H9 (cell line): ENCODE measurements around the gene SRRT. TPM values are rescaled to one million over a fixed set of nuclear protein-coding genes. Genes with fewer than 3 reads are reported as not detected.

ENCODE experiments used
- DNase-seq: peaks from one replicate; pipeline ENCODE4 v3.0.0-alpha.2; 2017
- H2AFZ ChIP-seq: one replicate; pipeline ENCODE4 v1.6.1; 2013; ENCODE audit warnings: mild to moderate bottlenecking, low read length, control low read depth, moderate library complexity
- H2AK5ac ChIP-seq: 2 replicates; pipeline ENCODE4 v1.6.1; 2013; ENCODE audit warnings: low read length, control low read depth, mixed read lengths; ENCODE audit not compliant: insufficient read length
- H2BK120ac ChIP-seq: one replicate; pipeline ENCODE4 v1.6.1; 2013; ENCODE audit warnings: low read depth, mild to moderate bottlenecking, low read length, control low read depth, inconsistent platforms; ENCODE audit not compliant: poor library complexity, severe bottlenecking
- H2BK12ac ChIP-seq: 2 replicates; pipeline ENCODE4 v1.6.1; 2013; ENCODE audit warnings: low read length, control low read depth, mixed read lengths, low read depth; ENCODE audit not compliant: insufficient read length
- H2BK15ac ChIP-seq: 2 replicates; pipeline ENCODE4 v1.6.1; 2013; ENCODE audit warnings: low read depth, low read length, control low read depth
- H2BK20ac ChIP-seq: one replicate; pipeline ENCODE4 v1.6.1; 2013; ENCODE audit warnings: low read depth, mild to moderate bottlenecking, low read length, control low read depth, inconsistent platforms; ENCODE audit not compliant: poor library complexity, severe bottlenecking
- H2BK5ac ChIP-seq: 2 replicates; pipeline ENCODE4 v1.6.1; 2013; ENCODE audit warnings: low read length, control low read depth, mixed read lengths; ENCODE audit not compliant: insufficient read length
- H3K14ac ChIP-seq: 2 replicates; pipeline ENCODE4 v1.6.1; 2013; ENCODE audit warnings: low read length, control low read depth; ENCODE audit not compliant: insufficient read depth
- H3K18ac ChIP-seq: 2 replicates; pipeline ENCODE4 v1.6.1; 2013; ENCODE audit warnings: low read depth, mild to moderate bottlenecking, mixed read lengths, low read length, control low read depth; ENCODE audit not compliant: insufficient read length
- H3K23ac ChIP-seq: 2 replicates; pipeline ENCODE4 v1.6.1; 2013; ENCODE audit warnings: low read length, control low read depth, mixed read lengths, low read depth; ENCODE audit not compliant: insufficient read length
- H3K23me2 ChIP-seq: 2 replicates; pipeline ENCODE4 v1.6.1; 2013; ENCODE audit warnings: low read depth, mild to moderate bottlenecking, mixed read lengths, low read length, control low read depth; ENCODE audit not compliant: insufficient read length, poor library complexity, severe bottlenecking
- H3K27ac ChIP-seq: 2 replicates; pipeline ENCODE4 v1.5.1; 2013; ENCODE audit warnings: low read length, control low read depth, mixed read lengths, low read depth; ENCODE audit not compliant: insufficient read length
- H3K27me3 ChIP-seq: 2 replicates; pipeline ENCODE4 v1.6.1; 2013; ENCODE audit warnings: low read length, control low read depth, inconsistent platforms; ENCODE audit not compliant: insufficient read depth
- H3K4ac ChIP-seq: 2 replicates; pipeline ENCODE4 v1.6.1; 2013; ENCODE audit warnings: low read depth, mild to moderate bottlenecking, control low read depth, inconsistent platforms, low read length, moderate library complexity
- H3K4me1 ChIP-seq: 2 replicates; pipeline ENCODE4 v1.6.1; 2013; ENCODE audit warnings: low read length, control low read depth, inconsistent platforms; ENCODE audit not compliant: insufficient read depth
- H3K4me2 ChIP-seq: 2 replicates; pipeline ENCODE4 v1.6.1; 2013; ENCODE audit warnings: low read length, control low read depth, mixed read lengths; ENCODE audit not compliant: insufficient read length, insufficient read depth
- H3K56ac ChIP-seq: 2 replicates; pipeline ENCODE4 v1.6.1; 2013; ENCODE audit warnings: low read depth, mild to moderate bottlenecking, mixed read lengths, low read length, control low read depth; ENCODE audit not compliant: insufficient read length
- H3K79me1 ChIP-seq: 2 replicates; pipeline ENCODE4 v1.6.1; 2013; ENCODE audit warnings: low read depth, mild to moderate bottlenecking, moderate library complexity, low read length, control low read depth, inconsistent platforms; ENCODE audit not compliant: insufficient read depth, poor library complexity, severe bottlenecking
- H3K79me2 ChIP-seq: 2 replicates; pipeline ENCODE4 v1.6.1; 2013; ENCODE audit warnings: low read length, control low read depth, inconsistent platforms; ENCODE audit not compliant: insufficient read depth
- H3K9ac ChIP-seq: 2 replicates; pipeline ENCODE4 v1.6.1; 2013; ENCODE audit warnings: low read length, control low read depth, mixed read lengths; ENCODE audit not compliant: insufficient read length; ENCODE audit errors: extremely low read depth
- H3K9me3 ChIP-seq: one replicate; pipeline ENCODE4 v1.6.1; 2013; ENCODE audit warnings: low read depth, low read length, inconsistent platforms; ENCODE audit not compliant: control insufficient read depth
- H3T11ph ChIP-seq: one replicate; pipeline ENCODE4 v1.6.1; 2013; ENCODE audit warnings: mild to moderate bottlenecking, low read length, control low read depth, inconsistent platforms
- H4K20me1 ChIP-seq: one replicate; pipeline ENCODE4 v1.6.1; 2013; ENCODE audit not compliant: control insufficient read depth, insufficient read length, insufficient read depth
- H4K5ac ChIP-seq: 2 replicates; pipeline ENCODE4 v1.6.1; 2013; ENCODE audit warnings: low read depth, mild to moderate bottlenecking, mixed read lengths, low read length, control low read depth; ENCODE audit not compliant: insufficient read length
- H4K8ac ChIP-seq: replicated peaks from 2 replicates; pipeline ENCODE4 v1.6.1; 2013; ENCODE audit warnings: low read length, control low read depth, mixed read lengths, low read depth; ENCODE audit not compliant: insufficient read length
- H4K91ac ChIP-seq: 2 replicates; pipeline ENCODE4 v1.6.1; 2013; ENCODE audit warnings: low read depth, mild to moderate bottlenecking, moderate library complexity, mixed read lengths, low read length, control low read depth; ENCODE audit not compliant: insufficient read length
- H3K27ac Mint-ChIP-seq, 3 experiments: 2 replicates in 2 of 3; 3 replicates in 1 of 3; pipeline ENCODE4 v1.8.0; 2020 to 2021; ENCODE audit warnings: mixed read lengths in 3 of 3, mild to moderate bottlenecking in 1 of 3, moderate library complexity in 1 of 3
- H3K27me3 Mint-ChIP-seq: 2 replicates; pipeline ENCODE4 v1.8.0; 2021; ENCODE audit warnings: low read depth, mild to moderate bottlenecking, moderate library complexity, mixed read lengths
- H3K36me3 Mint-ChIP-seq, 3 experiments: 2 replicates in 2 of 3; 3 replicates in 1 of 3; pipeline ENCODE4 v1.8.0; 2020 to 2021; ENCODE audit warnings: low read depth in 3 of 3, mixed read lengths in 3 of 3; ENCODE audit not compliant: insufficient read depth in 1 of 3
- H3K4me1 Mint-ChIP-seq, 2 experiments: 2 replicates each; pipeline ENCODE4 v1.8.0; 2020; ENCODE audit warnings: mixed read lengths in 2 of 2
- H3K4me3 Mint-ChIP-seq, 2 experiments: 2 replicates in 1 of 2; 3 replicates in 1 of 2; pipeline ENCODE4 v1.8.0; 2020 to 2021; ENCODE audit warnings: mild to moderate bottlenecking in 2 of 2, mixed read lengths in 2 of 2, moderate library complexity in 1 of 2
- H3K9me3 Mint-ChIP-seq, 2 experiments: 2 replicates in 1 of 2; 3 replicates in 1 of 2; pipeline ENCODE4 v1.8.0; 2020; ENCODE audit warnings: mild to moderate bottlenecking in 2 of 2, mixed read lengths in 2 of 2, moderate library complexity in 1 of 2
- CTCF ChIP-seq: fragments of 200-600 bp; sonication (generic); conservative IDR thresholded peaks from 3 replicates; pipeline ENCODE4 v1.8.0; 2021; ENCODE audit warnings: antibody characterized with exemption, mild to moderate bottlenecking
- WGBS: extraction: QIAGEN DNeasy Blood & Tissue Kit; methylation state at CpG from one replicate; pipeline ENCODE4 v1.1.7; 2013; ENCODE audit warnings: missing lambda C conversion rate, low lambda C conversion rate, mixed read lengths; ENCODE audit not compliant: insufficient read length; ENCODE audit errors: extremely low coverage; 5-methylcytosine and 5-hydroxymethylcytosine counted together
- total RNA-seq: library from RNA; stranded (reverse); gene quantifications from 2 replicates; pipeline ENCODE4 v1.2.1, GENCODE V29; 2021

Gene SRRT
- total RNA-seq, 1 experiment from 2014 or later, result 373 TPM

DNA sequence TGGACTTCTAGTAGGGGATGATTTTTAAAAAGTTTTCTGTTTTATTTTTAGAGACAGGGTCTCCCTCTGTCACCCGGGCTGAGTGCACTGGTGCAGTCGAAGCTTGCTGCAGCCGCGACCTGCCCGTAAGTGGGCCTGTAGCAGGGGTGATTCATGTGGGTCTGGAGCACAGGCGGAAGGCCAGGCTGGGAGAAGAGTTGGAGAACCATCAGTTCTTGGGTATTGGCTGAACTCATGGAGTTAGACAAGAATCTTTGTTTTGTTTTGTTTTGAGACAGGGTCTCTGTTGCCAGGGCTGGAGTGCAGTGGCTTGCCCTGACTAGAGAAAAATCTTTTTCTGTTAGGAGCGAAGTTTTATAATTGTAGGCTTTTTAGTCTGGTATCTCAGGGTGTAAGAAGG, 5.7 kb downstream of the SRRT start:
- H3K9ac ChIP-seq, result no peak overlapping the region
- no peak overlapping the region for H2BK5ac ChIP-seq
- H3K4me1 ChIP-seq, result no peaks in the 10 kb centered on the region; the same call in 1 of the 2 replicates
- no peak overlapping the region for H2AK5ac ChIP-seq
- H4K20me1 ChIP-seq, result no peaks in the 10 kb centered on the region
- no peak for TF ChIP-seq CTCF
- Mint-ChIP-seq H3K27me3 (no peaks in the 10 kb centered on the region; the same call in 1 of the 2 replicates), H3K9me3 (no peaks in the 10 kb centered on the region), H3K27ac (peak overlapping the region; percentile 78 to 88 (median 82); a peak in 5 of 7 replicates), H3K4me3 (peak overlapping the region in 1 of 2 experiments; percentile 56; a peak in 1 of 5 replicates), H3K4me1 (peaks cover 22 to 36% of the 10 kb centered on the region in 2 experiments), H3K36me3 (peaks cover 75 to 95% (median 93%) of the 10 kb centered on the region in 3 experiments)
- H3K4ac ChIP-seq, result no peak overlapping the region
- H2BK120ac ChIP-seq, result no peak overlapping the region
- H3K4me2 ChIP-seq, result no peak overlapping the region
- DNase-seq, result no peak
- peaks cover 4% of the 10 kb centered on the region for H3K23me2 ChIP-seq
- no peak overlapping the region for H4K5ac ChIP-seq
- H3K18ac ChIP-seq, result no peak overlapping the region
- H3K27me3 ChIP-seq, result no peaks in the 10 kb centered on the region
- H4K8ac ChIP-seq, result no peak overlapping the region
- no peak overlapping the region for H2BK20ac ChIP-seq
- H3K14ac ChIP-seq, result no peak overlapping the region
- H3K23ac ChIP-seq, result no peak overlapping the region
- no peak overlapping the region for H2BK15ac ChIP-seq
- H2BK12ac ChIP-seq, result no peak overlapping the region
- peaks cover 6% of the 10 kb centered on the region for H3K79me1 ChIP-seq
- no peaks in the 10 kb centered on the region for H3K9me3 ChIP-seq
- H3T11ph ChIP-seq, result no peak overlapping the region
- no peak overlapping the region for H3K27ac ChIP-seq
- no peak overlapping the region for H4K91ac ChIP-seq
- peaks cover 33% of the 10 kb centered on the region; the same call in 1 of the 2 replicates for H3K79me2 ChIP-seq
- WGBS, result no CpG with 5 or more reads among the region's 7 CpGs
- H2AFZ ChIP-seq, result no peak overlapping the region
- no peak overlapping the region for H3K56ac ChIP-seq
